HG03342 (cell line): ENCODE data around the gene RAB3IL1.
"Not testable (repeated sequence)": the region's sequence is repeated elsewhere in the genome, so short reads cannot be mapped to it uniquely, and the experiment has no call there.

ENCODE experiments used
- ATAC-seq: cut with Tn5 transposase; IDR thresholded peaks from one replicate; pipeline ENCODE4 v1.9.1; 2021; ENCODE audit warnings: mild to moderate bottlenecking, moderate library complexity; ENCODE audit not compliant: unreplicated experiment

Gene RAB3IL1

GRCh38 chr11:61953632-61954031, 36.3 kb upstream of the RAB3IL1 start:
- ATAC-seq = not testable (repeated sequence)

GRCh38 chr11:61952882-61953281, 35.5 kb upstream of the RAB3IL1 start:
- ATAC-seq = no peak

- ATAC-seq = no peak
Measured at GRCh38 chr11:61951484-61952135, 34.2 kb upstream of the RAB3IL1 start.

- no peak for ATAC-seq
Measured at GRCh38 chr11:61950035-61950547, 32.7 kb upstream of the RAB3IL1 start, which contains the start of gene BEST1. Gene BEST1 (plus strand): TSS chr11:61950351. CDS start chr11:61951807, 1,456 bp downstream.

GRCh38 chr11:61949169-61950034, 32.0 kb upstream of the RAB3IL1 start:
- ATAC-seq = no peak

- ATAC-seq = no peak
Measured at GRCh38 chr11:61948505-61948904, 31.1 kb upstream of the RAB3IL1 start.

- no peak for ATAC-seq
Measured at GRCh38 chr11:61947486-61948210, 30.3 kb upstream of the RAB3IL1 start.

GRCh38 chr11:61946894-61947293, 29.5 kb upstream of the RAB3IL1 start:
- no peak for ATAC-seq

GRCh38 chr11:61945191-61945590, 27.8 kb upstream of the RAB3IL1 start:
- no peak for ATAC-seq

GRCh38 chr11:61940466-61940865, 23.1 kb upstream of the RAB3IL1 start:
- ATAC-seq = no peak

GRCh38 chr11:61935861-61936260, 18.5 kb upstream of the RAB3IL1 start:
- no peak for ATAC-seq

GRCh38 chr11:61930933-61931332, 13.6 kb upstream of the RAB3IL1 start:
- ATAC-seq = no peak

- ATAC-seq = no peak
Measured at GRCh38 chr11:61928606-61929005, 11.2 kb upstream of the RAB3IL1 start.

GRCh38 chr11:61927501-61927900, 10.1 kb upstream of the RAB3IL1 start:
- ATAC-seq = no peak

GRCh38 chr11:61926235-61926634, 8.9 kb upstream of the RAB3IL1 start:
- no peak for ATAC-seq

GRCh38 chr11:61925736-61926135, 8.4 kb upstream of the RAB3IL1 start:
- ATAC-seq = no peak

GRCh38 chr11:61924064-61924455, 6.7 kb upstream of the RAB3IL1 start:
- ATAC-seq = no peak

GRCh38 chr11:61923166-61924063, 6.0 kb upstream of the RAB3IL1 start:
- ATAC-seq = no peak

GRCh38 chr11:61922539-61922938, 5.2 kb upstream of the RAB3IL1 start:
- no peak for ATAC-seq

GRCh38 chr11:61921446-61921845, 4.1 kb upstream of the RAB3IL1 start:
- no peak for ATAC-seq
